Liver (tissue), 9 donors: ENCODE data around the gene HCRTR1. TPM values are rescaled to one million over a fixed set of nuclear protein-coding genes. Genes with fewer than 3 reads are reported as not detected.
A peak's percentile ranks its signal among the peaks of the same experiment; 100 is the strongest.

Experiments used
- DNase-seq: peaks from one replicate; pipeline ENCODE4 v3.0.0-alpha.2; 2017; ENCODE audit warnings: low spot score
- H3K27ac ChIP-seq, 2 donors: one replicate each; pipeline ENCODE4 v1.7.0; 2013; ENCODE audit warnings: inconsistent platforms in 2 of 2, low read length in 2 of 2, control low read depth in 1 of 2, low read depth in 1 of 2, mild to moderate bottlenecking in 1 of 2
- H3K27me3 ChIP-seq, 4 donors: one replicate each; pipeline versions ENCODE4 v1.6.1 to v1.7.0; 2013; ENCODE audit warnings: low read length in 3 of 4, inconsistent platforms in 1 of 4, mild to moderate bottlenecking in 1 of 4, moderate library complexity in 1 of 4; ENCODE audit not compliant: control insufficient read depth in 4 of 4, insufficient read depth in 4 of 4
- H3K36me3 ChIP-seq, 4 donors: one replicate each; pipeline versions ENCODE4 v1.6.1 to v1.7.0; 2013; ENCODE audit warnings: low read length in 3 of 4, mild to moderate bottlenecking in 3 of 4, low read depth in 1 of 4, moderate library complexity in 1 of 4; ENCODE audit not compliant: control insufficient read depth in 4 of 4, insufficient read depth in 3 of 4
- H3K4me1 ChIP-seq, 4 donors: one replicate each; pipeline versions ENCODE4 v1.6.1 to v1.7.0; 2013; ENCODE audit warnings: low read length in 3 of 4, mild to moderate bottlenecking in 3 of 4, moderate library complexity in 1 of 4; ENCODE audit not compliant: control insufficient read depth in 4 of 4, insufficient read depth in 4 of 4
- H3K4me3 ChIP-seq, 3 donors: one replicate each; pipeline versions ENCODE4 v1.6.1 to v1.7.0; 2013; ENCODE audit warnings: low read length in 3 of 3, control low read depth in 1 of 3, low read depth in 1 of 3, mild to moderate bottlenecking in 1 of 3
- H3K9ac ChIP-seq, 2 donors: one replicate each; pipeline ENCODE4 v1.7.0; 2013; ENCODE audit warnings: low read length in 2 of 2, mild to moderate bottlenecking in 2 of 2, moderate library complexity in 2 of 2, control low read depth in 1 of 2, low read depth in 1 of 2
- H3K9me3 ChIP-seq, 4 donors: one replicate each; pipeline versions ENCODE4 v1.6.1 to v1.7.0; 2013; ENCODE audit warnings: low read length in 3 of 4; ENCODE audit not compliant: control insufficient read depth in 4 of 4
- CTCF ChIP-seq: fragments of 150-350 bp; IDR thresholded peaks from 2 replicates; pipeline ENCODE4 v1.5.1; 2017; ENCODE audit warnings: improper control_type of control experiment, low read depth, low read length; ENCODE audit not compliant: missing input control
- EGR1 ChIP-seq, 2 donors: IDR thresholded peaks; 2 replicates each; pipeline ENCODE4 v1.6.1; 2016 to 2018; ENCODE audit warnings: antibody characterized with exemption in 2 of 2, low read depth in 2 of 2
- FOXA1 ChIP-seq: IDR thresholded peaks from 2 replicates; pipeline ENCODE4 v1.6.1; 2016; ENCODE audit warnings: antibody characterized with exemption
- FOXA2 ChIP-seq: IDR thresholded peaks from 2 replicates; pipeline ENCODE4 v1.6.1; 2016; ENCODE audit warnings: antibody characterized with exemption
- GABPA ChIP-seq, 2 donors: IDR thresholded peaks in 1 of 2; conservative IDR thresholded peaks in 1 of 2; 2 replicates each; pipeline ENCODE4 v1.6.1; 2016; ENCODE audit warnings: antibody characterized with exemption in 2 of 2, mild to moderate bottlenecking in 1 of 2, moderate library complexity in 1 of 2
- HNF4A ChIP-seq, 2 donors: conservative IDR thresholded peaks; 2 replicates each; pipeline ENCODE4 v1.6.1; 2016; ENCODE audit warnings: antibody characterized with exemption in 2 of 2, mild to moderate bottlenecking in 2 of 2
- HNF4G ChIP-seq: IDR thresholded peaks from 2 replicates; pipeline ENCODE4 v1.6.1; 2016; ENCODE audit warnings: antibody characterized with exemption
- JUND ChIP-seq, 2 donors: IDR thresholded peaks; 2 replicates each; pipeline ENCODE4 v1.6.1; 2016; ENCODE audit warnings: antibody characterized with exemption in 2 of 2
- NR2F2 ChIP-seq: IDR thresholded peaks from 2 replicates; pipeline ENCODE4 v1.6.1; 2016; ENCODE audit warnings: antibody characterized with exemption
- RAD21 ChIP-seq, 2 donors: IDR thresholded peaks; 2 replicates each; pipeline ENCODE4 v1.6.1; 2016; ENCODE audit warnings: antibody characterized with exemption in 2 of 2, mild to moderate bottlenecking in 2 of 2
- REST ChIP-seq: IDR thresholded peaks from 2 replicates; pipeline ENCODE4 v1.6.1; 2016; ENCODE audit warnings: antibody characterized with exemption, mild to moderate bottlenecking
- RXRA ChIP-seq, 2 donors: IDR thresholded peaks; 2 replicates each; pipeline ENCODE4 v1.6.1; 2017 to 2018; ENCODE audit warnings: antibody characterized with exemption in 2 of 2, mild to moderate bottlenecking in 1 of 2
- SP1 ChIP-seq: IDR thresholded peaks from 2 replicates; pipeline ENCODE4 v1.6.1; 2018; ENCODE audit warnings: antibody characterized with exemption, mild to moderate bottlenecking
- TAF1 ChIP-seq: conservative IDR thresholded peaks from 2 replicates; pipeline ENCODE4 v1.6.1; 2016; ENCODE audit warnings: antibody characterized with exemption, mild to moderate bottlenecking
- YY1 ChIP-seq: IDR thresholded peaks from 2 replicates; pipeline ENCODE4 v1.6.1; 2016; ENCODE audit warnings: antibody characterized with exemption, mild to moderate bottlenecking
- whole genome bisulfite sequencing: extraction: QIAGEN DNeasy Blood & Tissue Kit; methylation state at CpG from one replicate; pipeline ENCODE4 v1.1.7; 2013; 5-methylcytosine and 5-hydroxymethylcytosine counted together
- polyA plus RNA-seq, 2 donors: library from polyadenylated mRNA; stranded (reverse) in 1 of 2; unstranded in 1 of 2; fragments of 200-250 nt in 1 of 2; fragments of >200 nt in 1 of 2; fragmentation: Nextera tagmentation in 1 of 2; extraction: Ambion mirVana in 1 of 2; gene quantifications; one replicate each; pipeline versions ENCODE4 v1.2.1 to v1.2.3, GENCODE V29; 2013 to 2015
- total RNA-seq, 2 donors: library from RNA; depleted of rRNA; stranded (reverse); fragments of >200 nt; gene quantifications; one replicate each; pipeline ENCODE4 v1.2.3, GENCODE V29; 2014
- TF ChIP-seq, protein P1 (sequence below): IDR thresholded peaks from 2 replicates; pipeline ENCODE4 v1.6.1; 2016; ENCODE audit warnings: antibody characterized with exemption
- TF ChIP-seq, protein P2 (sequence below): IDR thresholded peaks from 2 replicates; pipeline ENCODE4 v1.6.1; 2016; ENCODE audit warnings: antibody characterized with exemption
- TF ChIP-seq, protein P3 (sequence below): IDR thresholded peaks from 2 replicates; pipeline ENCODE4 v1.6.1; 2016; ENCODE audit warnings: antibody characterized with exemption
- donor health status: healthy.
- donor health status: healthy.
- donor health status: healthy.
- donor health status: healthy.
- donor health status: healthy.

The HCRTR1 gene
- total and polyA plus RNA-seq, 4 donors, result 0.06 TPM; not detected in 3

- H3K36me3 ChIP-seq, result no peaks in the 10 kb centered on the region
- no peak overlapping the region for H3K4me3 ChIP-seq
- 72% methylated on average over 7 of the region's 7 CpGs for WGBS
- DNase-seq, result no peak
- peaks cover 0 to 15% (median 7%) of the 10 kb centered on the region in 4 donors for H3K4me1 ChIP-seq
- no peaks in the 10 kb centered on the region for H3K27me3 ChIP-seq
- no peak overlapping the region for H3K9ac ChIP-seq
- peak overlapping the region in 1 of 2 donors; percentile 31 for H3K27ac ChIP-seq
- TF ChIP-seq HNF4A (conservative IDR thresholded peaks at IDR 0.05), result no peak
- no peak for TF ChIP-seq CTCF
- no peak for TF ChIP-seq FOXA2
- TF ChIP-seq, protein P1, sequence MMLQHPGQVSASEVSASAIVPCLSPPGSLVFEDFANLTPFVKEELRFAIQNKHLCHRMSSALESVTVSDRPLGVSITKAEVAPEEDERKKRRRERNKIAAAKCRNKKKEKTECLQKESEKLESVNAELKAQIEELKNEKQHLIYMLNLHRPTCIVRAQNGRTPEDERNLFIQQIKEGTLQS, result no peak
- TF ChIP-seq NR2F2, result no peak
- TF ChIP-seq TAF1, result no peak
- TF ChIP-seq SP1, result no peak
- TF ChIP-seq, protein P2, sequence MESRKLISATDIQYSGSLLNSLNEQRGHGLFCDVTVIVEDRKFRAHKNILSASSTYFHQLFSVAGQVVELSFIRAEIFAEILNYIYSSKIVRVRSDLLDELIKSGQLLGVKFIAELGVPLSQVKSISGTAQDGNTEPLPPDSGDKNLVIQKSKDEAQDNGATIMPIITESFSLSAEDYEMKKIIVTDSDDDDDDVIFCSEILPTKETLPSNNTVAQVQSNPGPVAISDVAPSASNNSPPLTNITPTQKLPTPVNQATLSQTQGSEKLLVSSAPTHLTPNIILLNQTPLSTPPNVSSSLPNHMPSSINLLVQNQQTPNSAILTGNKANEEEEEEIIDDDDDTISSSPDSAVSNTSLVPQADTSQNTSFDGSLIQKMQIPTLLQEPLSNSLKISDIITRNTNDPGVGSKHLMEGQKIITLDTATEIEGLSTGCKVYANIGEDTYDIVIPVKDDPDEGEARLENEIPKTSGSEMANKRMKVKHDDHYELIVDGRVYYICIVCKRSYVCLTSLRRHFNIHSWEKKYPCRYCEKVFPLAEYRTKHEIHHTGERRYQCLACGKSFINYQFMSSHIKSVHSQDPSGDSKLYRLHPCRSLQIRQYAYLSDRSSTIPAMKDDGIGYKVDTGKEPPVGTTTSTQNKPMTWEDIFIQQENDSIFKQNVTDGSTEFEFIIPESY, result no peak
- no peak for TF ChIP-seq FOXA1
- TF ChIP-seq EGR1 (IDR thresholded peaks at IDR 0.05; ENCODE audit: low read depth in 2 of 2), result no peak
- TF ChIP-seq RXRA (IDR thresholded peaks at IDR 0.05), result no peak
- TF ChIP-seq REST, result no peak
- TF ChIP-seq GABPA (IDR thresholded peaks at IDR 0.05 in 1 of 2, conservative IDR thresholded peaks at IDR 0.05 in 1 of 2), result no peak
- TF ChIP-seq RAD21 (IDR thresholded peaks at IDR 0.05), result no peak
- no peak for TF ChIP-seq HNF4G
- TF ChIP-seq, protein P3, sequence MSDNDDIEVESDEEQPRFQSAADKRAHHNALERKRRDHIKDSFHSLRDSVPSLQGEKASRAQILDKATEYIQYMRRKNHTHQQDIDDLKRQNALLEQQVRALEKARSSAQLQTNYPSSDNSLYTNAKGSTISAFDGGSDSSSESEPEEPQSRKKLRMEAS, result no peak
- TF ChIP-seq YY1, result no peak
- TF ChIP-seq JUND (IDR thresholded peaks at IDR 0.05), result no peak
- no peaks in the 10 kb centered on the region for H3K9me3 ChIP-seq
Observed at GRCh38 chr1:31572323-31573104, 45.0 kb upstream of the HCRTR1 start.
